Spleen (tissue), 11 donors: Measurements from ENCODE around the gene NEURL1. TPM values are rescaled to one million over a fixed set of nuclear protein-coding genes. Genes with fewer than 3 reads are reported as not detected.

Source experiments
- DNase-seq: peaks from one replicate; pipeline ENCODE4 v3.0.0-alpha.2; 2020
- H3K27ac ChIP-seq, 8 donors: fragments of 200-600 bp; sonication (generic) in 7 of 8; 1 replicate in 4 of 8; 2 replicates in 4 of 8; pipeline versions ENCODE4 v1.5.0 to v1.8.0; 2016 to 2021; ENCODE audit warnings: inconsistent platforms in 4 of 8, mild to moderate bottlenecking in 4 of 8, moderate library complexity in 1 of 8
- H3K27me3 ChIP-seq, 7 donors: fragments of 200-600 bp; sonication (generic) in 6 of 7; replicated peaks in 1 of 7; 1 replicate in 4 of 7; 2 replicates in 3 of 7; pipeline versions ENCODE4 v1.5.0 to v1.8.0; 2016 to 2021; ENCODE audit warnings: inconsistent platforms in 3 of 7, mild to moderate bottlenecking in 1 of 7
- H3K36me3 ChIP-seq, 6 donors: fragments of 200-600 bp; sonication (generic) in 5 of 6; 1 replicate in 4 of 6; 2 replicates in 2 of 6; pipeline versions ENCODE4 v1.5.0 to v1.8.0; 2016 to 2021; ENCODE audit warnings: inconsistent platforms in 2 of 6
- H3K4me1 ChIP-seq, 6 donors: fragments of 200-600 bp; sonication (generic) in 5 of 6; 1 replicate in 3 of 6; 2 replicates in 3 of 6; pipeline versions ENCODE4 v1.5.0 to v1.8.0; 2016 to 2021; ENCODE audit warnings: inconsistent platforms in 3 of 6
- H3K4me3 ChIP-seq, 8 donors: fragments of 200-600 bp; sonication (generic) in 7 of 8; 1 replicate in 4 of 8; 2 replicates in 4 of 8; pipeline versions ENCODE4 v1.5.0 to v1.8.0; 2016 to 2021; ENCODE audit warnings: inconsistent platforms in 4 of 8, mild to moderate bottlenecking in 4 of 8, moderate library complexity in 2 of 8
- H3K9me3 ChIP-seq, 8 donors: fragments of 200-600 bp; sonication (generic) in 7 of 8; 1 replicate in 4 of 8; 2 replicates in 4 of 8; pipeline versions ENCODE4 v1.5.0 to v1.8.0; 2016 to 2021; ENCODE audit warnings: inconsistent platforms in 4 of 8
- POLR2A ChIP-seq, 3 donors: fragments of 450-650 bp; IDR thresholded peaks; one replicate each; pipeline ENCODE4 v1.5.1; 2017; ENCODE audit warnings: antibody characterized with exemption in 3 of 3, mild to moderate bottlenecking in 1 of 3
- POLR2AphosphoS5 ChIP-seq, 3 donors: sonication (generic); formaldehyde crosslinking; IDR thresholded peaks; one replicate each; pipeline ENCODE4 v1.5.1; 2017; ENCODE audit warnings: antibody characterized with exemption in 3 of 3
- WGBS, 5 donors: extraction: QIAGEN DNeasy Blood & Tissue Kit in 3 of 5; methylation state at CpG; one replicate each; pipeline versions ENCODE4 v1.1.5 to v1.1.7; 2013 to 2018; 5-methylcytosine and 5-hydroxymethylcytosine counted together
- intact Hi-C: fragments of 100-400 bp; cut with DNase I; formaldehyde crosslinking; loops from one replicate; pipeline ENCODE4 v1.15.0; 2023; ENCODE audit warnings: low total_unique reads
- polyA plus RNA-seq, 3 donors: library from polyadenylated mRNA; stranded (reverse); fragments of 200-250 nt; gene quantifications; one replicate each; pipeline ENCODE4 v1.2.1, GENCODE V29; 2013
- total RNA-seq, 7 donors: library from RNA; depleted of rRNA in 3 of 7; stranded (reverse); fragments of >200 nt in 3 of 7; fragmentation: NEBNext Ultra II Directional in 4 of 7; extraction: Animal tissue kit (Norgen Biotek cat#: 25700) in 4 of 7; gene quantifications; one replicate each; pipeline versions ENCODE4 v1.1.0 to v1.2.1, GENCODE V29; 2016 to 2021
- TF ChIP-seq, protein P1 (sequence below), 11 experiments: fragments of 200-600 bp in 7 of 11; fragments of 450-650 bp in 4 of 11; sonication (generic) in 4 of 11; IDR thresholded peaks in 8 of 11; conservative IDR thresholded peaks in 3 of 11; 1 replicate in 7 of 11; 2 replicates in 4 of 11; pipeline versions ENCODE4 v1.4.0 to v1.8.0; 2016 to 2021; ENCODE audit warnings: antibody characterized with exemption in 11 of 11, inconsistent platforms in 4 of 11, mild to moderate bottlenecking in 1 of 11
- donor health status: healthy with polysubstance abuse.
- donor health status: DM: no; HTN: no; CAD: no; lungs with moderate emphysema.
- donor health status: DM: no; HTN: no; CAD: no.
- donor health status: Bipolar disorder and iron deficiency.
- donor health status: healthy.
- donor health status: DM: no; HTN: no; CAD: no.
- donor health status: DM: yes; HTN: yes; CAD: no.

Gene NEURL1
- total and polyA plus RNA-seq, 10 donors: 0.43 to 3.6 (median 2.3) TPM

DNA sequence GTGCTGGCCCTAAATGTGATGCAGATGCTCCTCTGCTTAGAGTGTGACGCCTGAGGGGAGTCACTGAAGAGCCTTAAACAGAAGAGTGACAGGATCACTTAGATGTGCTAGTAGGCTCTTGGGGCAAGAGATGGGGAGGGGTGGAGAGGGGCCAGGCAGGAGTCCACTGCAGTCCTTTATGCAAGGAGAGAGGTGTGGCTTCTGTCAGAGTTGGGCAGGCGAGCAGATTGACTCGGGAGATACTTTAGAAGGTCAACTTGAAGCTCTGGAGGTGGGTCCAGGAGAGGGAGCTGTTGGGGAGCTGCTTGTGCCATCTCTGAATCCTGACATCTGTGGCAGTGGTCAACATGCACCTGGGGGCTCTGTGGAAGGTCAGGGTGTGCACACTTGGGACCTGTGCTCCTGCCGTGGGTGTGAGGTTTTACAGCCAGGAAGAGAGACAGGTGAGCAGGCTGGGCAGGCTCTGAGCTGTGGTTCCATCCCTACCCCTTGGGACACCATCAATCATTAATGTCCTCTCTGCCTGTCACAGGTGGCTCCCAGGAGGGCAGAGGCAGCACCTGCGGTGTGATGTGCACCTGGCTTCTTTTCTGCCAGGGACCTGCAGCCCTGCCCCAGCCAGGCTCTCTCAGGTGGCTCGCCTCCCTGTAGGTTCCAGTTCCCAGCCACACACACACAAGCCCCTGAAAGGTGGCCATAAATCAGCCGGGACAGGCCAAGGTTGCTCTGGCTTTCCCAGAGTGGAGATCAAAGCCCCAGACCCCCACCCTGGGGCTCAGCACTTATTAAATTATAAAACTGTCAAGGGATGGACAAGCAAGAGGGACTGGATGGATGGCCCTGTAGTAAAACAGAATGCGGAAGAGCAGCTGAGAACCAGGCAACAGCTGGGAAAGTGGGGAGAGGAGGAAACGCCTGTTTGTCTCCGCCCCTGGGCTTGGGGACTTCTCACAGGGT is 14.0 kb downstream of the NEURL1 start:
- no peaks in the 10 kb centered on the region for H3K36me3 ChIP-seq
- H3K4me1 ChIP-seq: peaks cover 0 to 17% (median 8%) of the 10 kb centered on the region in 6 donors
- TF ChIP-seq, protein P1, sequence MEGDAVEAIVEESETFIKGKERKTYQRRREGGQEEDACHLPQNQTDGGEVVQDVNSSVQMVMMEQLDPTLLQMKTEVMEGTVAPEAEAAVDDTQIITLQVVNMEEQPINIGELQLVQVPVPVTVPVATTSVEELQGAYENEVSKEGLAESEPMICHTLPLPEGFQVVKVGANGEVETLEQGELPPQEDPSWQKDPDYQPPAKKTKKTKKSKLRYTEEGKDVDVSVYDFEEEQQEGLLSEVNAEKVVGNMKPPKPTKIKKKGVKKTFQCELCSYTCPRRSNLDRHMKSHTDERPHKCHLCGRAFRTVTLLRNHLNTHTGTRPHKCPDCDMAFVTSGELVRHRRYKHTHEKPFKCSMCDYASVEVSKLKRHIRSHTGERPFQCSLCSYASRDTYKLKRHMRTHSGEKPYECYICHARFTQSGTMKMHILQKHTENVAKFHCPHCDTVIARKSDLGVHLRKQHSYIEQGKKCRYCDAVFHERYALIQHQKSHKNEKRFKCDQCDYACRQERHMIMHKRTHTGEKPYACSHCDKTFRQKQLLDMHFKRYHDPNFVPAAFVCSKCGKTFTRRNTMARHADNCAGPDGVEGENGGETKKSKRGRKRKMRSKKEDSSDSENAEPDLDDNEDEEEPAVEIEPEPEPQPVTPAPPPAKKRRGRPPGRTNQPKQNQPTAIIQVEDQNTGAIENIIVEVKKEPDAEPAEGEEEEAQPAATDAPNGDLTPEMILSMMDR (IDR thresholded peaks at IDR 0.05 in 8 of 11, conservative IDR thresholded peaks at IDR 0.05 in 3 of 11): no peak
- TF ChIP-seq POLR2A (IDR thresholded peaks at IDR 0.05) (no peak), POLR2AphosphoS5 (IDR thresholded peaks at IDR 0.05) (no peak)
- H3K27ac ChIP-seq: no peak overlapping the region
- no peaks in the 10 kb centered on the region for H3K9me3 ChIP-seq
- 63 to 76% (median 74%) methylated on average over 8 to 10 of the region's 10 CpGs for WGBS, 5 donors
- H3K4me3 ChIP-seq: no peak overlapping the region
- intact Hi-C loops: no loop called here
- peak; percentile 40 for DNase-seq
- H3K27me3 ChIP-seq: peaks cover 0 to 20% (median 0%) of the 10 kb centered on the region in 7 donors

DNA sequence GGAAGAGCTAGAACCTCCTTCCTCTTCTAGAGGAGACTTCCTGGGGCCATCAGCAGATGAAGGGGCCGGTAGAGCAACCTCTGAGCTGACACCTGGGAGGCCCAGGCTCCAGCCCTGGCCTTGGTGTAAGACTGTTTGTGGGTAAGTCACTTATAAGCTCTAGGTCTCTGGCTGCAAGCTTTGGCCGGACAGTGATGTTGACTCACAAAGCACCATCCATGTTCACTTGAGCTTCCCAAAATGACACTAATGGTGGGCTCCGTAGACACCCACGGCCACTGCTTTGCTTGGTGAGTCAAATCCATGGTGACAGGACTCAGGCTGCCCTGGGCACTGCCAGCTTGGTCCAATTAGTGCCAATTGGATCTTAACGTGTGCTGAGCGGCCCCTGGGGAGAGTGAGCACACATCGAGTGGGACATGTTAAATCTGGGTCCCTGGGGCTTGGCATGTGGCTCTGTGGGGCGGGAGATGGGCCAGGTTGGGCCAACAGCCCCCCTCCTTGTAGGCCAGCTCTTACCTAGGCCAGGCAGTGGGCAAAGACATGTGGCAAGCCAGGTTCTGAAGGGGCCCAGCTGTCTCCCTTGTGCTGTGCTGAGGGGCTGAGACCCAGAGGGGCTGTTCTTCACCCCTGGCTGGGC is 16.7 kb downstream of the NEURL1 start:
- H3K27ac ChIP-seq: no peak overlapping the region
- no peaks in the 10 kb centered on the region for H3K36me3 ChIP-seq
- DNase-seq: no peak
- no peak overlapping the region for H3K4me3 ChIP-seq
- H3K4me1 ChIP-seq: peaks cover under 1 to 12% (median under 1%) of the 10 kb centered on the region in 6 donors
- TF ChIP-seq, protein P1 (IDR thresholded peaks at IDR 0.05 in 8 of 11, conservative IDR thresholded peaks at IDR 0.05 in 3 of 11): no peak
- TF ChIP-seq POLR2AphosphoS5 (IDR thresholded peaks at IDR 0.05): no peak
- TF ChIP-seq POLR2A (IDR thresholded peaks at IDR 0.05): no peak
- 85 to 96% (median 88%) methylated on average over 7 to 8 of the region's 8 CpGs for WGBS, 5 donors
- intact Hi-C loops: no loop called here
- H3K27me3 ChIP-seq: peaks cover 0 to 20% (median 0%) of the 10 kb centered on the region in 7 donors
- H3K9me3 ChIP-seq: no peaks in the 10 kb centered on the region

DNA sequence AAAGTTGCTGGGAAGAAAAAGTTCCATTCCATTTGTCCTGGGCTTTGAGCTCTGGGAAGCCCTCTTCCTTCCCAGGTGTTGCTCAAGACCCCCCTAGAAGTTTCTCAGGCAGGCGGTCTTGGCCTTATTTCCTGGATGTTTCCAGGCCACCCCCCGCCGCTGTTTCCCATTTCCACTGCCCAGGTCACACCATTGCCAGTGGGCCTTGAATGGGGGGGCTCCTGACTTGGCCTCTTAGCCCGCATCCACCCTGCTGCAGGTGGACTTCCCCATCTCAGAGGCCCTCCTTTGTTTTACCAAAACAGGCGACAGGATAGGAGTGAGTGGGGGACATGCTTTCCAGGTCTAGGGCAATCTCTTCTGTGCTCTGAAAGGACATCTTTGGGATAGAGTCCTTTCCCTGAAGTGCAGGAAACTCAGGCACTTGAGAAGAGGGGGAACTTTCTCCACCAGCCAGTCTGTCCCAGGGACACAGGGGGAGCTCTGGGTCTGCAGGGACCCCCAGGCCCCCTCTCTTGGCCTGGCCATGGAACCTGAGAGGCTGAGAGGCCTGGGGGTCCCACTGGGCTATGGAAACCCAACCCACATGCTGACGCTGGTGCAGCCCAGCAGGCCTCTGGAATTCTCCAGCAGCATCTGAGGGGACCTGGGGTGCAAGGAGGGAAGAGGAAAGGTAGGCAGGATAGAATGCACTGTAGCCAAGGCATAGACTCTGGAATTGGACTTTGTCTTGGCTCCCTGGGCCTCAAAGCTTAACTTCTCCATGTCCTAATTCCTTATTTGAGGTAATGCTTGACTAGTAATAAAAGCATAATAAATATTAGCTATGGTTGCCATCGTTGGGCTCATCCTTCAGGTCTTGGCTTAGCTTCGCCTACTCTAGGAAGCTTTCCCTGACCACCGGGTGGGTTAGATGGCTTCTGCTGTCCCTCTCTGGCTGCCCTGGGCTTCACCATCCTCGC is 17.6 kb downstream of the NEURL1 start:
- no peaks in the 10 kb centered on the region for H3K9me3 ChIP-seq
- no peaks in the 10 kb centered on the region for H3K36me3 ChIP-seq
- H3K27me3 ChIP-seq: peaks cover 0 to 15% (median 0%) of the 10 kb centered on the region in 7 donors
- 90 to 95% (median 91%) methylated on average over 10 of the region's 10 CpGs for WGBS, 5 donors
- H3K27ac ChIP-seq: no peak overlapping the region
- no peak for TF ChIP-seq POLR2A (IDR thresholded peaks at IDR 0.05)
- TF ChIP-seq, protein P1 (IDR thresholded peaks at IDR 0.05 in 8 of 11, conservative IDR thresholded peaks at IDR 0.05 in 3 of 11): no peak
- no peak for TF ChIP-seq POLR2AphosphoS5 (IDR thresholded peaks at IDR 0.05)
- H3K4me1 ChIP-seq: peaks cover 3 to 14% (median 8%) of the 10 kb centered on the region in 6 donors
- intact Hi-C loops: no loop called here
- no peak overlapping the region for H3K4me3 ChIP-seq
- peak; percentile 36 for DNase-seq
